ENCODE results near the gene PCAT6. TPM values are rescaled to one million over a fixed set of nuclear protein-coding genes. Genes with fewer than 3 reads are reported as not detected.
"Not testable (repeated sequence)": the region's sequence is repeated elsewhere in the genome, so short reads cannot be mapped to it uniquely, and the experiment has no call there.

The PCAT6 gene
- total and polyA plus RNA-seq, 2 donors (not counting 3 experiments of a cell fraction or from before 2014, with no cell fraction given) = 1.7 to 2.4 TPM

- H3K27me3 ChIP-seq (ENCODE audit: control insufficient read depth in 2 of 2, insufficient read depth in 2 of 2, low read length in 2 of 2) = no peaks in the 10 kb centered on the region
- H3K9me1 ChIP-seq (replicated peaks; ENCODE audit: control insufficient read depth, extremely low read depth, insufficient read depth, low read length) = no peaks in the 10 kb centered on the region
- FAIRE-seq (no peak), DNase-seq (ENCODE audit: low read depth, low spot score) (no peak)
- H3K9me3 ChIP-seq (replicated peaks; ENCODE audit: control insufficient read depth, insufficient read depth, low read length) = no peaks in the 10 kb centered on the region
- TF ChIP-seq EZH2 (IDR thresholded peaks at IDR 0.05; ENCODE audit: borderline replicate concordance, low read depth, low read length, severe bottlenecking) (no peak), GATA2 (IDR thresholded peaks at IDR 0.05; ENCODE audit: insufficient read depth, insufficient read length, low read depth, low read length) (no peak), CTCF (IDR thresholded peaks at IDR 0.05; ENCODE audit: extremely low read depth in 1 of 2, insufficient read depth in 1 of 2, low read depth in 1 of 2, low read length in 2 of 2) (no peak), MAX (IDR thresholded peaks at IDR 0.05; ENCODE audit: insufficient read depth, insufficient read length) (no peak), POLR2AphosphoS5 (IDR thresholded peaks at IDR 0.05; ENCODE audit: insufficient read depth, low read depth, low read length) (no peak), POLR2A (IDR thresholded peaks at IDR 0.05; ENCODE audit: low read depth, low read length) (no peak), JUN (IDR thresholded peaks at IDR 0.05; ENCODE audit: borderline replicate concordance, insufficient read depth, insufficient read length, low read depth) (no peak), FOS (IDR thresholded peaks at IDR 0.05; ENCODE audit: borderline replicate concordance, insufficient read depth, low read length) (no peak), MYC (IDR thresholded peaks at IDR 0.05; ENCODE audit: low read depth, low read length) (no peak)
- H3K4me1 ChIP-seq (ENCODE audit: control insufficient read depth, extremely low read depth, insufficient read depth, low read length) = peaks cover 7% of the 10 kb centered on the region
- dilution Hi-C loops (cut with MboI; ENCODE audit: extremely low pct_ligation_motif_present, low sequenced_read_pairs) (no loop called here), intact Hi-C loops (cut with micrococcal nuclease) (no loop called here)
- H3K4me3 ChIP-seq (replicated peaks in 1 of 3; ENCODE audit: insufficient read depth in 1 of 3, low read depth in 1 of 3, low read length in 3 of 3) = no peak overlapping the region
- POLR2A ChIA-PET = no interaction called here
- H3K27ac ChIP-seq (ENCODE audit: insufficient read depth, low read depth, low read length) = no peak overlapping the region
- peaks cover 0 to 2% of the 10 kb centered on the region in 2 experiments for H3K36me3 ChIP-seq (ENCODE audit: control insufficient read depth in 2 of 2, extremely low read depth in 1 of 2, insufficient read depth in 2 of 2, low read length in 2 of 2)
- H2AFZ ChIP-seq (ENCODE audit: low read depth, low read length) = no peak overlapping the region
- H3K9ac ChIP-seq (replicated peaks; ENCODE audit: extremely low read depth, insufficient read depth, low read length) = no peak overlapping the region
- CTCF ChIA-PET = interaction anchor here (1.1 kb wide), 1 partner anchor 14 kb away, joined by 3 read pairs; no protein-coding TSS in a partner anchor
- no peak overlapping the region for H3K4me2 ChIP-seq (ENCODE audit: insufficient read depth, low read length)
- no TSS peak for BruUV-seq (replicated peaks)
- peaks cover 12% of the 10 kb centered on the region for H4K20me1 ChIP-seq (replicated peaks; ENCODE audit: control insufficient read depth, extremely low read depth, insufficient read depth, low read length)
- H3K79me2 ChIP-seq (ENCODE audit: control insufficient read depth, insufficient read depth, low read length) = peaks cover 49% of the 10 kb centered on the region
Observed at GRCh38 chr1:202794051-202794740, 16.6 kb upstream of the PCAT6 start.

GRCh38 chr1:202794931-202795330 is 15.8 kb upstream of the PCAT6 start:
- H4K20me1 ChIP-seq (replicated peaks; ENCODE audit: control insufficient read depth, extremely low read depth, insufficient read depth, low read length) = peaks cover 14% of the 10 kb centered on the region
- H3K27me3 ChIP-seq (ENCODE audit: control insufficient read depth in 2 of 2, insufficient read depth in 2 of 2, low read length in 2 of 2); H3K27ac ChIP-seq (ENCODE audit: insufficient read depth, low read depth, low read length); H3K36me3 ChIP-seq (ENCODE audit: control insufficient read depth in 2 of 2, extremely low read depth in 1 of 2, insufficient read depth in 2 of 2, low read length in 2 of 2); dilution Hi-C loops (cut with MboI; ENCODE audit: extremely low pct_ligation_motif_present, low sequenced_read_pairs); H3K4me2 ChIP-seq (ENCODE audit: insufficient read depth, low read length); FAIRE-seq; H2AFZ ChIP-seq (ENCODE audit: low read depth, low read length); H3K9ac ChIP-seq (replicated peaks; ENCODE audit: extremely low read depth, insufficient read depth, low read length); H3K4me3 ChIP-seq (replicated peaks in 1 of 3; ENCODE audit: insufficient read depth in 1 of 3, low read depth in 1 of 3, low read length in 3 of 3); intact Hi-C loops (cut with micrococcal nuclease); H3K9me1 ChIP-seq (replicated peaks; ENCODE audit: control insufficient read depth, extremely low read depth, insufficient read depth, low read length); H3K9me3 ChIP-seq (replicated peaks; ENCODE audit: control insufficient read depth, insufficient read depth, low read length); BruUV-seq (replicated peaks); H3K4me1 ChIP-seq (ENCODE audit: control insufficient read depth, extremely low read depth, insufficient read depth, low read length); DNase-seq (ENCODE audit: low read depth, low spot score); CTCF ChIA-PET; POLR2A ChIA-PET: not testable (repeated sequence)
- peaks cover 46% of the 10 kb centered on the region for H3K79me2 ChIP-seq (ENCODE audit: control insufficient read depth, insufficient read depth, low read length)
